H1 (cell line): Measurements from ENCODE around the gene CD47. TPM values are rescaled to one million over a fixed set of nuclear protein-coding genes. Genes with fewer than 3 reads are reported as not detected.

ENCODE experiments used
- CTCF ChIA-PET: fragments of 300-600 bp; sonication (Branson Sonifier 250); formaldehyde crosslinking; loops from one replicate; lab custom pipeline; 2021; ENCODE audit not compliant: partially characterized antibody; lab: Charles Lee
- POLR2A ChIA-PET: fragments of 300-600 bp; sonication (Branson Sonifier 250); formaldehyde crosslinking; loops from one replicate; lab custom pipeline; 2021; ENCODE audit warnings: inconsistent platforms; ENCODE audit not compliant: partially characterized antibody; lab: Charles Lee
- DNase-seq, 2 experiments: peaks; one replicate each; pipeline versions ENCODE4 v3.0.0 to v3.0.0-alpha.2; 2010 to 2022; ENCODE audit warnings: low spot score in 2 of 2, low read depth in 1 of 2, mixed read lengths in 1 of 2
- FAIRE-seq: peaks from 2 replicates; lab custom pipeline; 2011; peaks lifted over from hg19 to GRCh38; lab: Jason Lieb, UNC
- H2AFZ ChIP-seq: 2 replicates; pipeline ENCODE4 v1.8.1; 2012; ENCODE audit warnings: low read length, inconsistent platforms
- H2AK5ac ChIP-seq: 2 replicates; pipeline ENCODE4 v1.6.1; 2013; ENCODE audit warnings: low read depth, low read length
- H2BK120ac ChIP-seq: replicated peaks from 2 replicates; pipeline ENCODE3; 2013; ENCODE audit warnings: low read depth, low read length, inconsistent platforms
- H2BK12ac ChIP-seq: 2 replicates; pipeline ENCODE4 v1.6.1; 2013; ENCODE audit warnings: low read depth, low read length
- H2BK15ac ChIP-seq: 2 replicates; pipeline ENCODE4 v1.6.1; 2013; ENCODE audit warnings: low read length
- H2BK20ac ChIP-seq: 2 replicates; pipeline ENCODE4 v1.6.1; 2013; ENCODE audit warnings: low read length
- H2BK5ac ChIP-seq: 2 replicates; pipeline ENCODE4 v1.6.1; 2013; ENCODE audit warnings: low read depth, low read length
- H3K14ac ChIP-seq: 2 replicates; pipeline ENCODE4 v1.6.1; 2013; ENCODE audit warnings: inconsistent platforms; ENCODE audit not compliant: insufficient read length
- H3K18ac ChIP-seq: 2 replicates; pipeline ENCODE4 v1.6.1; 2013; ENCODE audit warnings: low read length; ENCODE audit errors: extremely low read depth
- H3K23ac ChIP-seq: 2 replicates; pipeline ENCODE4 v1.6.1; 2013; ENCODE audit warnings: inconsistent platforms; ENCODE audit not compliant: insufficient read length
- H3K23me2 ChIP-seq: 2 replicates; pipeline ENCODE4 v1.6.1; 2013; ENCODE audit warnings: low read depth, low read length
- H3K27ac ChIP-seq: 2 replicates; pipeline ENCODE4 v1.6.1; 2011; ENCODE audit warnings: low read depth, low read length, inconsistent platforms
- H3K27me3 ChIP-seq, 4 experiments: replicated peaks in 1 of 4; 1 replicate in 1 of 4; 2 replicates in 3 of 4; pipeline versions ENCODE4 v1.6.1 to v1.8.1; 2011 to 2013; ENCODE audit warnings: low read length in 3 of 4, mild to moderate bottlenecking in 3 of 4, inconsistent platforms in 2 of 4, mixed read lengths in 2 of 4, moderate library complexity in 1 of 4; ENCODE audit not compliant: control insufficient read depth in 3 of 4, insufficient read depth in 3 of 4; ENCODE audit errors: extremely low read depth in 1 of 4
- H3K36me3 ChIP-seq, 4 experiments: 2 replicates each; pipeline versions ENCODE4 v1.6.1 to v1.8.1; 2011 to 2013; ENCODE audit warnings: mild to moderate bottlenecking in 4 of 4, low read length in 3 of 4, moderate library complexity in 2 of 4, control low read depth in 1 of 4, inconsistent platforms in 1 of 4; ENCODE audit not compliant: insufficient read depth in 4 of 4, control insufficient read depth in 2 of 4
- H3K4ac ChIP-seq: replicated peaks from 2 replicates; pipeline ENCODE3; 2013; ENCODE audit warnings: low read length, low read depth, mixed read lengths, inconsistent platforms; ENCODE audit not compliant: insufficient read length
- H3K4me1 ChIP-seq, 4 experiments: replicated peaks in 1 of 4; 1 replicate in 1 of 4; 2 replicates in 3 of 4; pipeline versions ENCODE4 v1.6.1 to v1.8.1; 2011 to 2013; ENCODE audit warnings: low read length in 3 of 4, inconsistent platforms in 2 of 4, mixed read lengths in 1 of 4; ENCODE audit not compliant: insufficient read depth in 4 of 4, control insufficient read depth in 3 of 4
- H3K4me2 ChIP-seq, 2 experiments: 2 replicates each; pipeline versions ENCODE4 v1.6.1 to v1.8.1; 2011 to 2013; ENCODE audit warnings: low read depth in 2 of 2, low read length in 2 of 2, control low read depth in 1 of 2, inconsistent platforms in 1 of 2, mild to moderate bottlenecking in 1 of 2; ENCODE audit not compliant: insufficient read depth in 1 of 2
- H3K4me3 ChIP-seq, 4 experiments: fragments of 200-600, 300-600 bp in 1 of 4; sonication (generic), shearing (Covaris generic), sonication (Bioruptor Twin) in 1 of 4; 2 replicates each; pipeline versions ENCODE4 v1.5.1 to v1.8.1; 2011 to 2016; ENCODE audit warnings: low read length in 4 of 4, low read depth in 3 of 4, control low read depth in 2 of 4, inconsistent platforms in 2 of 4, mild to moderate bottlenecking in 2 of 4, mixed read lengths in 1 of 4, moderate library complexity in 1 of 4; ENCODE audit not compliant: insufficient read depth in 2 of 4; ENCODE audit errors: extremely low read depth in 1 of 4
- H3K56ac ChIP-seq: replicated peaks from 2 replicates; pipeline ENCODE3; 2013; ENCODE audit warnings: low read depth, mild to moderate bottlenecking, mixed read lengths, low read length, inconsistent platforms; ENCODE audit not compliant: insufficient read length
- H3K79me1 ChIP-seq: 2 replicates; pipeline ENCODE4 v1.6.1; 2013; ENCODE audit warnings: low read depth, low read length, control low read depth
- H3K79me2 ChIP-seq, 2 experiments: 2 replicates each; pipeline versions ENCODE4 v1.6.1 to v1.8.1; 2012 to 2013; ENCODE audit warnings: low read length in 2 of 2, mild to moderate bottlenecking in 2 of 2, inconsistent platforms in 1 of 2; ENCODE audit not compliant: insufficient read depth in 2 of 2, control insufficient read depth in 1 of 2
- H3K9ac ChIP-seq, 4 experiments: replicated peaks in 1 of 4; 1 replicate in 1 of 4; 2 replicates in 3 of 4; pipeline versions ENCODE4 v1.6.1 to v1.8.1; 2011 to 2013; ENCODE audit warnings: low read depth in 3 of 4, low read length in 3 of 4, control low read depth in 2 of 4, mild to moderate bottlenecking in 2 of 4, moderate library complexity in 2 of 4, inconsistent platforms in 1 of 4; ENCODE audit errors: extremely low read depth in 1 of 4
- H3K9me3 ChIP-seq, 2 experiments: 2 replicates each; pipeline versions ENCODE4 v1.6.1 to v1.8.1; 2012 to 2013; ENCODE audit warnings: mild to moderate bottlenecking in 2 of 2, moderate library complexity in 2 of 2, control low read depth in 1 of 2, inconsistent platforms in 1 of 2, low read depth in 1 of 2, low read length in 1 of 2, mixed read lengths in 1 of 2; ENCODE audit not compliant: insufficient read depth in 2 of 2
- H4K20me1 ChIP-seq, 2 experiments: replicated peaks in 1 of 2; 2 replicates each; pipeline versions ENCODE3 to v1.8.1; 2011 to 2013; ENCODE audit warnings: inconsistent platforms in 2 of 2, low read length in 2 of 2, mild to moderate bottlenecking in 1 of 2; ENCODE audit not compliant: insufficient read depth in 2 of 2, control insufficient read depth in 1 of 2
- H4K5ac ChIP-seq: 2 replicates; pipeline ENCODE4 v1.6.1; 2013; ENCODE audit warnings: low read length, low read depth, mixed read lengths, inconsistent platforms; ENCODE audit not compliant: insufficient read length
- H4K8ac ChIP-seq: 2 replicates; pipeline ENCODE4 v1.8.0; 2013; ENCODE audit warnings: mild to moderate bottlenecking, moderate library complexity, low read length, inconsistent platforms; ENCODE audit not compliant: insufficient read depth; ENCODE audit errors: extremely low read depth
- H4K91ac ChIP-seq: replicated peaks from 2 replicates; pipeline ENCODE3; 2013; ENCODE audit warnings: low read length, mixed read lengths, inconsistent platforms; ENCODE audit not compliant: insufficient read length
- BACH1 ChIP-seq: IDR thresholded peaks from 2 replicates; pipeline ENCODE4 v1.6.1; 2012; ENCODE audit warnings: low read length, improper control_type of control experiment
- CEBPB ChIP-seq: IDR thresholded peaks from 2 replicates; pipeline ENCODE4 v1.6.1; 2012; ENCODE audit warnings: low read depth, low read length
- GABPA ChIP-seq: IDR thresholded peaks from 2 replicates; pipeline ENCODE4 v1.6.1; 2011; ENCODE audit warnings: mild to moderate bottlenecking, low read length, moderate library complexity, borderline replicate concordance; ENCODE audit not compliant: insufficient read depth
- HDAC6 ChIP-seq: IDR thresholded peaks from one replicate; pipeline ENCODE4 v1.7.1; 2012; ENCODE audit warnings: low read depth, mild to moderate bottlenecking, inconsistent platforms, low read length, moderate library complexity
- KDM5A ChIP-seq: fragments of 200-600 bp; IDR thresholded peaks from 2 replicates; pipeline ENCODE4 v1.7.1; 2012; ENCODE audit warnings: mild to moderate bottlenecking, low read length, inconsistent platforms, mixed read lengths
- POLR2A ChIP-seq, 2 experiments: IDR thresholded peaks; 1 replicate in 1 of 2; 2 replicates in 1 of 2; pipeline ENCODE4 v1.6.1; 2011; ENCODE audit warnings: low read depth in 2 of 2, low read length in 2 of 2, mild to moderate bottlenecking in 2 of 2; ENCODE audit errors: control extremely low read depth in 1 of 2
- RAD21 ChIP-seq, 2 experiments: IDR thresholded peaks in 1 of 2; conservative IDR thresholded peaks in 1 of 2; 2 replicates each; pipeline ENCODE4 v1.6.1; 2011; ENCODE audit warnings: low read depth in 2 of 2, low read length in 2 of 2, improper control_type of control experiment in 1 of 2, inconsistent platforms in 1 of 2, mild to moderate bottlenecking in 1 of 2, moderate library complexity in 1 of 2
- RBBP5 ChIP-seq: IDR thresholded peaks from 2 replicates; pipeline ENCODE4 v1.7.1; 2012; ENCODE audit warnings: low read depth, mild to moderate bottlenecking, inconsistent platforms, low read length, moderate library complexity, borderline replicate concordance
- SP4 ChIP-seq: IDR thresholded peaks from 2 replicates; pipeline ENCODE4 v1.6.1; 2012; ENCODE audit warnings: low read length, inconsistent platforms
- SRF ChIP-seq: IDR thresholded peaks from 2 replicates; pipeline ENCODE4 v1.6.1; 2011; ENCODE audit warnings: mild to moderate bottlenecking, low read depth, low read length, moderate library complexity
- WGBS, 2 experiments: shearing (Covaris generic) in 1 of 2; methylation state at CpG; one replicate each; pipeline versions ENCODE4 v1.1.6 to v1.1.7; 2013 to 2015; ENCODE audit warnings: low lambda C conversion rate in 2 of 2, mixed read lengths in 2 of 2, inconsistent platforms in 1 of 2, low coverage in 1 of 2, missing lambda C conversion rate in 1 of 2; ENCODE audit not compliant: insufficient replicate concordance in 2 of 2, insufficient coverage in 1 of 2, insufficient read length in 1 of 2; ENCODE audit errors: extremely low coverage in 1 of 2, missing lambda C conversion rate in 1 of 2; 5-methylcytosine and 5-hydroxymethylcytosine counted together
- polyA plus RNA-seq, 7 experiments: library from polyadenylated mRNA; depleted of rRNA in 3 of 7; stranded (reverse) in 5 of 7; unstranded in 2 of 7; fragments of >200 nt in 5 of 7; fragments of 200-250 nt in 2 of 7; gene quantifications; 1 replicate in 5 of 7; 2 replicates in 1 of 7; 4 replicates in 1 of 7; pipeline versions ENCODE4 v1.2.1 to v1.2.3, GENCODE V29; 2011 to 2013; ENCODE audit warnings: missing spikeins in 2 of 7, mixed read lengths in 2 of 7
- total RNA-seq: library from RNA; stranded (reverse); fragmentation: NEBNext Ultra II Directional; extraction: Animal tissue kit (Norgen Biotek cat#: 25700); gene quantifications from 2 replicates; pipeline ENCODE4 v1.2.1, GENCODE V29; 2021
- TF ChIP-seq, protein P1 (sequence below): IDR thresholded peaks from 2 replicates; pipeline ENCODE4 v1.6.1; 2012; ENCODE audit warnings: inconsistent platforms

CD47 gene
- total and polyA plus RNA-seq, 2 of the 8 experiments (the other 6 are each of a cell fraction or from before 2014, with no cell fraction given) = 14.4 to 19.3 TPM

DNA sequence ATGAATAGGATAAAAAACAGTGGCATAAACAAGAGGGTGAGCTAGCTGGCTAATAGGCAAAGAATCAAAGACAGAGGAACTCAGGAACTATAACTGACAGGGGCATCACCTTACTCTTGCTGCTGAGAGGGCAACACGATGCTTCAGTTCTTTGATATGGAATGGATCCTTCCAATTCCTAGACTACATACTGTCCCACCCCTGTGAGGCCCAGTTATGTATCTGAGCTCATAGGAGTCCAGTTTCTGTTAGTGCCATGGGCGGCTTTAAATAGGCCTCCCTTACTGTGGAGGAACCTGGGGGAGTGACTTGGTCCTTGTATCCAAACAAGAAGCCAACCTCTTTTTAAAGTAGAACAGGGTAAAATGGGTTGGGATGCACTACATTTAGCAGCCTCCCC is 37.3 kb downstream of the CD47 start:
- Histone ChIP-seq H3K23ac (no peak overlapping the region), H3K9ac (no peak overlapping the region; a peak in 1 of 7 replicates), H2BK12ac (no peak overlapping the region), H3K9me3 (no peaks in the 10 kb centered on the region), H2BK20ac (no peak overlapping the region), H3K27me3 (no peaks in the 10 kb centered on the region), H3K79me1 (no peaks in the 10 kb centered on the region), H3K4me2 (no peak overlapping the region), H4K5ac (no peak overlapping the region), H3K79me2 (no peaks in the 10 kb centered on the region), H3K27ac (no peak overlapping the region), H2AFZ (no peak overlapping the region), H3K4me3 (no peak overlapping the region), H3K4ac (no peak overlapping the region), H3K18ac (no peak overlapping the region), H2AK5ac (no peak overlapping the region), H3K4me1 (no peaks in the 10 kb centered on the region), H4K91ac (no peak overlapping the region), H4K20me1 (no peaks in the 10 kb centered on the region), H2BK15ac (no peak overlapping the region), H3K36me3 (no peaks in the 10 kb centered on the region), H2BK120ac (no peak overlapping the region), H4K8ac (no peak overlapping the region), H3K23me2 (no peaks in the 10 kb centered on the region), H3K56ac (no peak overlapping the region), H3K14ac (no peak overlapping the region), H2BK5ac (no peak overlapping the region)
- FAIRE-seq (no peak), DNase-seq (no peak)
- TF ChIP-seq POLR2A (IDR thresholded peaks at IDR 0.05; ENCODE audit: control extremely low read depth in 1 of 2, low read depth in 2 of 2, low read length in 2 of 2) = no peak
- no peak for TF ChIP-seq KDM5A
- TF ChIP-seq HDAC6 = no peak
- TF ChIP-seq SRF = no peak
- no peak for TF ChIP-seq BACH1
- TF ChIP-seq CEBPB = no peak
- no peak for TF ChIP-seq SP4
- no peak for TF ChIP-seq GABPA
- TF ChIP-seq, protein P1, sequence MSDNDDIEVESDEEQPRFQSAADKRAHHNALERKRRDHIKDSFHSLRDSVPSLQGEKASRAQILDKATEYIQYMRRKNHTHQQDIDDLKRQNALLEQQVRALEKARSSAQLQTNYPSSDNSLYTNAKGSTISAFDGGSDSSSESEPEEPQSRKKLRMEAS = no peak
- TF ChIP-seq RAD21 (IDR thresholded peaks at IDR 0.05 in 1 of 2, conservative IDR thresholded peaks at IDR 0.05 in 1 of 2; ENCODE audit: low read depth in 2 of 2, low read length in 2 of 2) = no peak
- no peak for TF ChIP-seq RBBP5
- 94% methylated on average over 2 of the region's 2 CpGs; no CpG with 5 or more reads in 1 of the 2 experiments for WGBS, 2 experiments
- ChIA-PET POLR2A (interaction anchor here (1.2 kb wide), 1 partner anchor 20 kb away, joined by 3 read pairs; no protein-coding TSS in a partner anchor), CTCF (interaction anchor here (2.5 kb wide), 1 partner anchor 13 kb away, joined by 10 read pairs; no protein-coding TSS in a partner anchor)
